GM23338 (cell line): ENCODE data around the gene ACTG1. TPM values are rescaled to one million over a fixed set of nuclear protein-coding genes. Genes with fewer than 3 reads are reported as not detected.

Experiments used
- ATAC-seq: fragments of 200-7000 bp; cut with Tn5 transposase; 3 replicates; pipeline ENCODE4 v1.9.1; 2020
- DNase-seq: peaks from one replicate; pipeline ENCODE4 v3.0.0-alpha.2; 2015; ENCODE audit warnings: low spot score
- H2AFZ ChIP-seq: fragments of 200-600 bp; sonication (generic); 2 replicates; pipeline ENCODE4 v1.8.0; 2016; ENCODE audit warnings: antibody characterized with exemption, mild to moderate bottlenecking, moderate library complexity
- H3F3A ChIP-seq: fragments of 200-600 bp; sonication (generic); replicated peaks from 2 replicates; pipeline ENCODE4 v1.8.0; 2017; ENCODE audit warnings: antibody characterized with exemption, mixed run types, low read depth
- H3K27ac ChIP-seq: fragments of 200-600 bp; sonication (generic); 2 replicates; pipeline ENCODE4 v1.6.1; 2016; ENCODE audit warnings: low read depth
- H3K27me3 ChIP-seq: fragments of 200-600 bp; sonication (generic); 2 replicates; pipeline ENCODE4 v1.8.0; 2016; ENCODE audit warnings: mild to moderate bottlenecking, mixed run types, moderate library complexity; ENCODE audit not compliant: insufficient read depth
- H3K36me3 ChIP-seq: fragments of 200-600 bp; sonication (generic); 2 replicates; pipeline ENCODE4 v1.8.0; 2016; ENCODE audit warnings: mild to moderate bottlenecking; ENCODE audit not compliant: insufficient read depth
- H3K4me1 ChIP-seq: fragments of 200-600 bp; sonication (generic); 2 replicates; pipeline ENCODE4 v1.8.0; 2016; ENCODE audit warnings: mild to moderate bottlenecking, moderate library complexity; ENCODE audit not compliant: insufficient read depth
- H3K4me2 ChIP-seq: fragments of 200-600 bp; sonication (generic); 2 replicates; pipeline ENCODE4 v1.7.1; 2017; ENCODE audit warnings: mixed run types
- H3K4me3 ChIP-seq: fragments of 200-600 bp; sonication (generic); 2 replicates; pipeline ENCODE4 v1.6.1; 2016; ENCODE audit warnings: mixed run types
- H3K79me2 ChIP-seq: fragments of 200-600 bp; sonication (generic); replicated peaks from 2 replicates; pipeline ENCODE4 v1.8.0; 2017; ENCODE audit warnings: mild to moderate bottlenecking; ENCODE audit not compliant: insufficient read depth
- H3K9me2 ChIP-seq: fragments of 200-600 bp; sonication (generic); 2 replicates; pipeline ENCODE4 v1.8.0; 2017; ENCODE audit not compliant: insufficient read depth
- H4K20me1 ChIP-seq: fragments of 200-600 bp; sonication (generic); replicated peaks from 2 replicates; pipeline ENCODE4 v1.8.0; 2017; ENCODE audit warnings: mild to moderate bottlenecking; ENCODE audit not compliant: insufficient read depth
- H3K27ac Mint-ChIP-seq: 2 replicates; pipeline ENCODE4 v1.8.0; 2020; ENCODE audit warnings: inconsistent platforms, mild to moderate bottlenecking, moderate library complexity, mixed read lengths
- H3K27me3 Mint-ChIP-seq: 3 replicates; pipeline ENCODE4 v1.8.0; 2022; ENCODE audit warnings: low read depth, mild to moderate bottlenecking, moderate library complexity, mixed read lengths, inconsistent platforms; ENCODE audit not compliant: insufficient read depth, poor library complexity
- H3K36me3 Mint-ChIP-seq: 3 replicates; pipeline ENCODE4 v1.8.0; 2021; ENCODE audit warnings: low read depth, mild to moderate bottlenecking, inconsistent platforms, moderate library complexity, mixed read lengths
- H3K4me1 Mint-ChIP-seq: 3 replicates; pipeline ENCODE4 v1.8.0; 2020; ENCODE audit warnings: mild to moderate bottlenecking, inconsistent platforms, mixed read lengths
- H3K4me3 Mint-ChIP-seq: 3 replicates; pipeline ENCODE4 v1.8.0; 2021; ENCODE audit warnings: moderate library complexity, mild to moderate bottlenecking, inconsistent platforms, mixed read lengths
- H3K9me3 Mint-ChIP-seq: 3 replicates; pipeline ENCODE4 v1.8.0; 2020; ENCODE audit warnings: moderate library complexity, mild to moderate bottlenecking, inconsistent platforms, mixed read lengths
- EZH2 ChIP-seq: fragments of 200-600 bp; sonication (generic); IDR thresholded peaks from one replicate; pipeline ENCODE4 v1.8.0; 2017; ENCODE audit warnings: antibody characterized with exemption, mild to moderate bottlenecking, low read depth; ENCODE audit not compliant: unreplicated experiment
- JUNB ChIP-seq: IDR thresholded peaks from one replicate; pipeline ENCODE4 v1.6.1; 2016; ENCODE audit warnings: antibody characterized with exemption; ENCODE audit not compliant: unreplicated experiment
- STAT1 ChIP-seq: IDR thresholded peaks from one replicate; pipeline ENCODE4 v1.6.1; 2016; ENCODE audit warnings: antibody characterized with exemption; ENCODE audit not compliant: unreplicated experiment
- ZNF462 ChIP-seq: fragments of 250-450 bp; sonication (Bioruptor Pico); IDR thresholded peaks from 2 replicates; pipeline ENCODE4 v1.5.0; 2020; ENCODE audit warnings: mild to moderate bottlenecking, moderate library complexity
- polyA plus RNA-seq: library from polyadenylated mRNA; unstranded; fragments of >200 nt; fragmentation: Nextera tagmentation; extraction: Ambion mirVana; gene quantifications from 2 replicates; pipeline ENCODE4 v1.2.1, GENCODE V29; 2016
- total RNA-seq: library from RNA; depleted of rRNA; stranded (reverse); fragments of >200 nt; shearing (Covaris generic); gene quantifications from 2 replicates; pipeline ENCODE4 v1.2.3, GENCODE V29; 2014

The ACTG1 gene
- total and polyA plus RNA-seq, 2 experiments from 2014 or later = 1,867 to 4,739 TPM

- Histone ChIP-seq H3K36me3 (no peaks in the 10 kb centered on the region; the same call in 1 of the 2 replicates), H3F3A (peaks cover 15% of the 10 kb centered on the region), H3K4me3 (no peak overlapping the region), H2AFZ (no peak overlapping the region), H3K4me1 (peaks cover 8% of the 10 kb centered on the region; the same call in 1 of the 2 replicates), H3K27ac (no peak overlapping the region), H3K9me2 (no peaks in the 10 kb centered on the region), H4K20me1 (no peaks in the 10 kb centered on the region; the same call in 1 of the 2 replicates), H3K27me3 (no peaks in the 10 kb centered on the region), H3K4me2 (no peak overlapping the region), H3K79me2 (peaks cover 23% of the 10 kb centered on the region)
- Mint-ChIP-seq H3K36me3 (peaks cover 40% of the 10 kb centered on the region), H3K4me1 (peaks cover 20% of the 10 kb centered on the region), H3K27ac (no peak overlapping the region), H3K27me3 (peaks cover 14% of the 10 kb centered on the region), H3K9me3 (no peaks in the 10 kb centered on the region), H3K4me3 (peak overlapping the region; percentile 90)
- ATAC-seq (no peak), DNase-seq (no peak)
- TF ChIP-seq JUNB = no peak
- TF ChIP-seq EZH2 = no peak
- TF ChIP-seq STAT1 = no peak
Observed at GRCh38 chr17:81550285-81550684, 37.7 kb upstream of the ACTG1 start.

GRCh38 chr17:81549826-81550225, 37.2 kb upstream of the ACTG1 start:
- no peak for ATAC-seq
- Histone ChIP-seq H3K9me2 (no peaks in the 10 kb centered on the region), H3K79me2 (peaks cover 23% of the 10 kb centered on the region), H3F3A (peaks cover 15% of the 10 kb centered on the region), H3K27ac (no peak overlapping the region), H4K20me1 (no peaks in the 10 kb centered on the region; the same call in 1 of the 2 replicates), H3K36me3 (no peaks in the 10 kb centered on the region; the same call in 1 of the 2 replicates), H3K4me3 (no peak overlapping the region), H3K4me1 (peaks cover 8% of the 10 kb centered on the region; the same call in 1 of the 2 replicates), H3K4me2 (no peak overlapping the region), H2AFZ (no peak overlapping the region), H3K27me3 (no peaks in the 10 kb centered on the region)
- H3K36me3 Mint-ChIP-seq = peaks cover 40% of the 10 kb centered on the region
- DNase-seq = no peak
- H3K4me1 Mint-ChIP-seq = peaks cover 20% of the 10 kb centered on the region
- H3K4me3 Mint-ChIP-seq = peak overlapping the region; percentile 90
- H3K27me3 Mint-ChIP-seq = peaks cover 11% of the 10 kb centered on the region
- no peak overlapping the region for H3K27ac Mint-ChIP-seq
- no peaks in the 10 kb centered on the region for H3K9me3 Mint-ChIP-seq
- no peak for TF ChIP-seq ZNF462 (CRISPR knock-in tag)
